ENCODE results near the gene PIK3R4. TPM values are rescaled to one million over a fixed set of nuclear protein-coding genes. Genes with fewer than 3 reads are reported as not detected.

PIK3R4 gene
- total RNA-seq, 2 donors from 2014 or later = 26.1 to 27.9 TPM

GRCh38 chr3:130748981-130749380, 2.4 kb upstream of the PIK3R4 start:
- intact Hi-C loops (cut with DNase I) = no loop called here

GRCh38 chr3:130748467-130748861, 1.8 kb upstream of the PIK3R4 start:
- intact Hi-C loops (cut with DNase I) = no loop called here

More at GRCh38 chr3:130748981-130749380, 2.4 kb upstream of the PIK3R4 start:
- no peak for DNase-seq (ENCODE audit: low spot score)

GRCh38 chr3:130743354-130743753, 3.3 kb downstream of the PIK3R4 start:
- no peak for DNase-seq (ENCODE audit: low spot score)
- intact Hi-C loops (cut with DNase I) = no loop called here

More at GRCh38 chr3:130748467-130748861, 1.8 kb upstream of the PIK3R4 start:
- DNase-seq (ENCODE audit: low spot score) = no peak

GRCh38 chr3:130741946-130742610, 4.6 kb downstream of the PIK3R4 start:
- intact Hi-C loops (cut with DNase I) = no loop called here
- DNase-seq (ENCODE audit: low spot score) = no peak

GRCh38 chr3:130739848-130740247, 6.8 kb downstream of the PIK3R4 start:
- intact Hi-C loops (cut with DNase I) = no loop called here
- DNase-seq (ENCODE audit: low spot score) = no peak

- intact Hi-C loops (cut with DNase I) = no loop called here
- DNase-seq (ENCODE audit: low spot score) = no peak
These were observed 8.4 kb downstream of the PIK3R4 start for GRCh38 chr3:130738241-130738640.

- DNase-seq (ENCODE audit: low spot score) = no peak
- intact Hi-C loops (cut with DNase I) = no loop called here
These were observed 9.0 kb downstream of the PIK3R4 start for GRCh38 chr3:130737622-130738021.

- DNase-seq (ENCODE audit: low spot score) = no peak
- intact Hi-C loops (cut with DNase I) = no loop called here
These were observed 13.3 kb downstream of the PIK3R4 start for GRCh38 chr3:130733236-130733875.

- no peak for DNase-seq (ENCODE audit: low spot score)
- intact Hi-C loops (cut with DNase I) = no loop called here
These were observed 14.1 kb downstream of the PIK3R4 start for GRCh38 chr3:130732501-130732900.

- intact Hi-C loops (cut with DNase I) = no loop called here
- no peak for DNase-seq (ENCODE audit: low spot score)
These were observed 14.8 kb downstream of the PIK3R4 start for GRCh38 chr3:130731817-130732216.

- intact Hi-C loops (cut with DNase I) = no loop called here
These were observed 17.5 kb downstream of the PIK3R4 start for GRCh38 chr3:130729154-130729553.

GRCh38 chr3:130728037-130728436, 18.6 kb downstream of the PIK3R4 start:
- intact Hi-C loops (cut with DNase I) = no loop called here
- no peak for DNase-seq (ENCODE audit: low spot score)

More at GRCh38 chr3:130729154-130729553, 17.5 kb downstream of the PIK3R4 start:
- no peak for DNase-seq (ENCODE audit: low spot score)

GRCh38 chr3:130725746-130726145, 20.9 kb downstream of the PIK3R4 start:
- DNase-seq (ENCODE audit: low spot score) = no peak
- intact Hi-C loops (cut with DNase I) = no loop called here

- no peak for DNase-seq (ENCODE audit: low spot score)
- intact Hi-C loops (cut with DNase I) = no loop called here
These were observed 31.0 kb downstream of the PIK3R4 start for GRCh38 chr3:130715616-130716015.

- intact Hi-C loops (cut with DNase I) = no loop called here
- DNase-seq (ENCODE audit: low spot score) = no peak
These were observed 33.8 kb downstream of the PIK3R4 start for GRCh38 chr3:130712718-130713423.

- intact Hi-C loops (cut with DNase I) = no loop called here
- DNase-seq (ENCODE audit: low spot score) = no peak
These were observed 34.9 kb downstream of the PIK3R4 start for GRCh38 chr3:130711565-130712324.

- intact Hi-C loops (cut with DNase I) = no loop called here
- DNase-seq (ENCODE audit: low spot score) = no peak
These were observed 37.0 kb downstream of the PIK3R4 start for GRCh38 chr3:130709671-130710070.

- no peak for DNase-seq (ENCODE audit: low spot score)
- intact Hi-C loops (cut with DNase I) = no loop called here
These were observed 38.6 kb downstream of the PIK3R4 start for GRCh38 chr3:130707902-130708601.

GRCh38 chr3:130705501-130705900, 41.1 kb downstream of the PIK3R4 start:
- intact Hi-C loops (cut with DNase I) = no loop called here

More at GRCh38 chr3:130705501-130705900, 41.1 kb downstream of the PIK3R4 start:
- no peak for DNase-seq (ENCODE audit: low spot score)
